GM18526 (cell line): ENCODE data around the gene OR2S2.

Experiments used
- POLR2A ChIP-seq: IDR thresholded peaks from 3 replicates; pipeline ENCODE4 v1.6.1; 2011; ENCODE audit not compliant: insufficient read length; ENCODE audit errors: extremely low read depth

OR2S2 gene, protein sequence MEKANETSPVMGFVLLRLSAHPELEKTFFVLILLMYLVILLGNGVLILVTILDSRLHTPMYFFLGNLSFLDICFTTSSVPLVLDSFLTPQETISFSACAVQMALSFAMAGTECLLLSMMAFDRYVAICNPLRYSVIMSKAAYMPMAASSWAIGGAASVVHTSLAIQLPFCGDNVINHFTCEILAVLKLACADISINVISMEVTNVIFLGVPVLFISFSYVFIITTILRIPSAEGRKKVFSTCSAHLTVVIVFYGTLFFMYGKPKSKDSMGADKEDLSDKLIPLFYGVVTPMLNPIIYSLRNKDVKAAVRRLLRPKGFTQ

DNA sequence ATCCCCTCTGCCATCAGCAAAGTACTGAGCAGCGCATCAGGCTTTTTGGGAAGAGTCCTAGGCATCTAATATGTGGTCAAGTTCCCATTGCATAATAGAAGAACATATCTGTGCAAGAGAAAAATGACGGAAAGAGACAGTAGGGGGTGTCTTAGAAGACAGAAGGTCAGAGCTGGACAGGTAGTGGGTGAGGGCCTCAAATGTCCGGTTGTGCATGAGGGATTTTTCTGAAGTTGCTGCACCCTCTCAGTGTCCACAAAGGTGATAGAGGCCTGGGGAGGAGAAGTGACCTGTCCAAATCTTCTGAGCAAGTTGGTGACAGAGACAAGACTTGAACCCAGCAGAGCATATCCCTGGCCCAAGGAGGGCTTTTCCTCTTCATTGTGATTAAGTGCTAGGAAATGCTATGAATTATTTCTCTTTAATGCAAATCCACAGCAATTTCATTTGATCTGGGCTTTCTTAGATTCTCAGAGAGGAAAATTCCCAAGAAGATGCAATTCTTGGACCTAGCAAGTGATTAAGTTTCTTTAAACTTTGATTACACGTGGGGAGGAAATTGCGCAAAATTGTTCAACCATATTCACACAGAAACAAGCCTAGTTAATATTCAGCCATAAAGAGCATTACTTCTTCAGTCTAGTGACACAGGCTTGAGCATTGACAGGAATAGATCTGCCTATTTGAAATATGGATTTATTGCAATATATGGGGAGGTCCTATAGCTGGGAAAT is at the start of gene OR2S2:
Gene OR2S2 (minus strand): TSS at position 51 of the 734 bp plus-strand sequence. CDS start 56 bp downstream, outside the sequence.
- no peak for TF ChIP-seq POLR2A

DNA sequence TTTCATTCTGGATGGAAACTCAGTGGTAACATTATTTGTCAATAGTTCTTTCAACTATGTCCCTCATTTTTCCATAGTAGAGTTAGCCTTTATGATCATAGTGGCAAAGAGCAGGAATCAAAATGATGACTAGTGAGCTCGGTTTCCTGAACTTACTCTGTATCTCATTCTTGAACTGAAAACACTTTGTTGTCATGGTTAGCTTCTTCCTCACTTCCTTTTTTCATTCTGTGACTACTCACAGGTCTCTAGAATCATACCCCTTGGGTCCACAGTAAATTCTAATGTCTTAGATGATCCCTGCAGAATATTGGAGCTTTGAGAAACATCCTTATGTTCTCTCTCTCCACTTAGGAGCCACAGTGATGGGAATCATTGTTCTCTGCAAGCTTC is 49.4 kb upstream of the OR2S2 start:
- no peak for TF ChIP-seq POLR2A

DNA sequence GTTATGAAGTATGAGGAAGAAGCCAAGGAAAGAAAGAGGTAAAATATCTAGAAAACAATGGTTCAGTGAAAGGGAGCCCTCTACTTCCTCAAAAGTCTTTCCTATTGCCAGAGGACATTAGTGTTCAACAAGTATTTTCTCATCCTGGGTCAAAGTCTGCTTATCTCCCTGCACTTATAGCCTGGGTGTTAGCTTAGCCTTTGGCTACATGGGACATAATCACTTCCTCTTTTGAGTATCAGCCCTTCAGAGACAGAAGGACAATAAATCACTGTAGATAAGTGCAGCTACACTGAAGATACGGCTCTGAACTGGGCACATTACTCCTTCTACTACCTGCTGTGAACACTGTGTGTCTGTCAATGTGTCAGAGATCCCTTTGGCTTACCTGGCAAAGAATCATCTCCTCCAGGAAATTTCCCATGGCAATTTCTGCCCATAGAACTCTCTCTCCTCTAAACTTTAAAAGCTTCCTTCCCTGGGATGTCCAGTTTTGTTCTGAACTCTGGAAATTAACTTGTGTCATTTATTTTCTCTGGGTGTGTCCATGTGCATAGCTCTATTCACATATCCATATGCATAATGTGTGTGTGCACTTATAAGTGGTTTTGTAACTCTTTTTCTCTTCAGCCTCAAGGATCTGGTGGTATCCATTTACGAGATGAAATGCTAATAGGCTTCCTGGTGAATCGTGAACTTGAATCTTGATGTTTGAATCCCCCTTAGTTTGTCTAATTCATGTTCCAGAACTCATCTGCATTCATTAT is 48.8 kb upstream of the OR2S2 start:
- TF ChIP-seq POLR2A = no peak

DNA sequence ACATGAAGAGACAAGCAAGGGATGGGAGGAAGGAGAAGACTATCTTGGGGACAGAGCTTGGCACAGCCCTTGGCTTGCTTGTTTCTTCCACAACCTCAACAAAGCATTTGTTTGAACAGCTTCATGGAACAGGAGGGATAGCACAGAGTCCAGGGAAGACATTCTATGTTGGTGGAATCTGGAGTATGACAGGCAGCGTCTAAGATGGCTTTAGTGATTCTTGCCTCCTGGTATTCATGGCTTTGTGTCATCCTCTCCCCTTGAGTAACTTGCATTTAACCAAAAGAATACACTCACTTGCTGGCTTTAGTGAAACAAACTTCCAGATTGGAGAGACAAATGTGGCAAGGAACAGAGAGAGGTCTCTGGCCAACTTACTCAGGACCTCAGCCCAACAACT is 47.9 kb upstream of the OR2S2 start:
- no peak for TF ChIP-seq POLR2A

DNA sequence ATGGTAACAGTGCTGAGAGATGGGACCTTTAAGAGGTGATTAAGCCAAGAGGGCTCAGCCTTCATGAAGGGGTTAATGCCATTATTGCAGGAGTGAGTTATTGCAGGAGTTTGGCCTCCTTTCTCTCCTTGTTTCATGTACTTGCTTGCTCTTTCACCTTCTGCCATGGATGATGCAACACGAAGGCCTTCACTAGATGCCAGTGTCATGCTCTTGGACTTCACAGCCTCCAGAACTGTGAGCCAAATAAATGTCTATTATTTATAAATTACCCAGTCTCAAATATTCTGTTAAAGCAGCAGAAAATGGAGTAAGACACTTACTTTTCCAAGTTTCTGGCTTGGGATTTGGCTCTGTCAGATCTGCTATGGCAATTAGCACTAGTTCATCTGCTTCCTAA is 40.4 kb upstream of the OR2S2 start:
- TF ChIP-seq POLR2A = no peak

DNA sequence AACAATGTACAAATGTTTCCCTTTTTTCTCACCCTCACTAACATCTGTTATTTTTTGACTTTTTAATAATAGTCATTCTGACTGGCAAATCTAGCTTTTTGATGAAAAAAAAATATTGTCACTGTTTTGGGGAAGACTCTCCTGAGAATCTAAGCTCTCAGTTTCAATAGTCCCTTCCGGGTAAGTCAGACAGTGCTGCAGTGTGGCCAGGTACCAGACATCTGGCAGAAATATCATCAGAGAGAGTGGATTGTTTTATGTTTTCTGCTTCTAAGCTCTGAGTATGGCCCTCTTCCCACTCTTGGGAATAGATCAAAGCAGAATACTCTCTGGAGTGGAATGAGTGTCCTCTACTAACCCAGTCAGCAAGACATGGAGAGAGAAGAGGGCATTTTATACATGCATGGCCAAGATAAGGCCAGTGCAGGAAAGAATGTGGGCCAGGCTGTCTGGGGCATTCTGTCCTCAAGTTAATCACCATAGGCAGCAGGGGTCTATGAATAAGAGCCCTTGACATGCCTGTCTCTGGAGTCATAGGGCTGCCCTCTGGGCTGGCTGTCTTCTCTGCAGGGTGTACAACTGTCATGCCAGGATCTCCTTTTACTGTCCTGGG is 38.5 kb upstream of the OR2S2 start:
- no peak for TF ChIP-seq POLR2A

DNA sequence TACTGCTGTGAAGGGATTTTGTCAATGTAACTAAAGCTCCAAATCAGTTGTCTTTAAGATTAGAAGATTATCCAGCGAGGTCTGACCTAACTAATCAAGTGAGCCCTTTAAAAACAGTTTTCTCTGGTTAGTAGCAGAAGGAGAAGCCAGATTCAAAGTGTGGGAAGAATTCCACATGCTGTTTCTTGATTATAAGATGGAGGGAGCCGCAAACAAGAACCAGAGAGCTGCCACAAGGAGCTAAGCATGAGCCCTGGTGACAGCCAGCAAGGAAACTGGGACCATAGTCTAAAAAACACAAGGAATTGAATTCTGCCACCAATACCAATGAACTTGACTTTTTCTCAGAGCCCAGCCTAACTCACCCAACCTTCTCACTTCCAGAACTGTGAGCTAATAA is 37.0 kb upstream of the OR2S2 start:
- TF ChIP-seq POLR2A = no peak

DNA sequence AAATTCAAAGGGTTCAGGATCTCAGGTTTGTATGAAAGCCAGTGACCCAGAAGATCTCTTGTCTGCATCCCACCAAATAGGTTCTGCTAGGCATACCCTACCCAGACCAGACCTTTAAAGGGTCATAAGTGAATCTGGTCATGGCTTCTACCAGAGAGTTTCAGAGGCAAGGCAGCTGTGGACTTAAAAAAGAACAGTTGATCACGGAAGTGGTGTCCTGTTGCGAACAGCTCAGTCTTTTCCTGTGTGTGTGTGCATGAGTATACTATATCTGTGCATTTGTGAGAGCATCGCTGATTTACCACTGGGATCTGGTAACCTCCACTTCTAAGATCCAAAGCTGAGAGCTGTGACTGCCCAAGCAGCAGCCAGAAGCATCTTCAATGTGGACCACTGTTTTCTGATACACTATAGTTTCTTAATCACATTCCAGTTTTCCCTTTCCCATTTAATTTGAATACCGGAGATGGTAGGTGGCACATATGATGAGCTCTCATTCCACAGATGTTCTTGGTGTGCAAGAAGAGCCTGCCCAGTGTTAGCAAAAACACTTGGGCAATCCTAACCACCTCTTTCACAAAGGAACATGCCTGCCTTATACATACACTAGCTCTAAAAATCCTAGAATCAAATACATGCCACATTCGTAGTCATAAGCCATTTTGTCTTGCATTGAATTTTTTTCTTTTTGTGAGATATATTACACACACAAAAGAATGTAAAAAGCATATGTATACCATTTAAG is 36.2 kb upstream of the OR2S2 start:
- no peak for TF ChIP-seq POLR2A

DNA sequence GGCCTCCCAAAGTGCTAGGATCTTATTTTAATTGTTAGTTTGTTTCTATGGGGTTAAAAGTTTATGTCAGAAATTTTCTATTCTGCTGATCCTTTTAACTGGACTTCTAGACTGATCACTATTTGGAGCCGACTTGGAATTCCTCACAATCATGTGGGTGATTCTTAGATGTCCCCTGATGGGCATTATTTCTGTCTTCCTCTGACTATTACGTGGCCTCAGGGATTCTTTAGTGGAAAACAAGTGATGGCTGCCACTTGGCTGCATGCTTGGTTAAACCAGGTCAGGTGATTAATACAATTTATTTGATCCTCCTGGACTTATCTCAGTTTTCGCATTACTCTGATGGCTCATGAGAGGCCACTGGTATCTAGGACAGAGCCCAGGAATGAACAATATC is 32.2 kb upstream of the OR2S2 start:
- no peak for TF ChIP-seq POLR2A

DNA sequence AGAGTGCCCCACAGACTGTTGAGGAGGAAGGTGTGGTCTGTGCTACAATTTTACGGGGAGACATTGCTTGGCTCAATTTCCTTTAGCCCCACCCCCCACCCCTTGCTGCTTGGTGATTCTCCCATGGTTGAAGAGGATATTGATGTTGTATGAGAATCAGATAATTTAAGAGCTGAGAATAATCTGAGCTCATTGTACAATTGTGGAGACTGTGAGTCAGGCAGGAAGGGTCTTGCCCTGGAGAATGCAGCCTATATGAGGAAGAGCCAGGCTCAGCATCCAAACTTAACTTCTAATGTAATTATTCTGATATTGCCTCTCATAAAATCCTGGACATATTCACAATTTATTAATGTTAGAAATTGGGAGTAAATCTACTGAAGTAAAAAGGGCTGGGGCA is 26.1 kb upstream of the OR2S2 start:
- no peak for TF ChIP-seq POLR2A

DNA sequence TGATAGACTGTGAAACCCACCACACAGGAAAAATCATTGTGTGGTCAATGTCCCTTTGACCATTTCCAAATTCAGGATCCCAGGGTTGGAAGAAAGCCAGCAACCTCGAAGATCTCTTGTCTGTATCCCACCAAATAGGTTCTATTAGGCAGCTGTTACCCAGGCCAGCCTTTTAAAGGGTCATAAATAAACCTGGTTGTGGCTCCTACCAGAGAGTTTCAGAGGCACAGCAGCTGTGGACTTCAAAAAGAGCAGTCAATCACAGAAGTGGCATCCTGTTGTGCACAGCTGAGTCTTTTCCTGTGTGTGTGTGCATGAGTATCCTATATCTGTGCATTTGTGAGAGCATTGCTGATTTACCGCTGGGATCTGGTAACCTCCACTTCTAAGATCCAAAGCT is 23.7 kb upstream of the OR2S2 start:
- no peak for TF ChIP-seq POLR2A

DNA sequence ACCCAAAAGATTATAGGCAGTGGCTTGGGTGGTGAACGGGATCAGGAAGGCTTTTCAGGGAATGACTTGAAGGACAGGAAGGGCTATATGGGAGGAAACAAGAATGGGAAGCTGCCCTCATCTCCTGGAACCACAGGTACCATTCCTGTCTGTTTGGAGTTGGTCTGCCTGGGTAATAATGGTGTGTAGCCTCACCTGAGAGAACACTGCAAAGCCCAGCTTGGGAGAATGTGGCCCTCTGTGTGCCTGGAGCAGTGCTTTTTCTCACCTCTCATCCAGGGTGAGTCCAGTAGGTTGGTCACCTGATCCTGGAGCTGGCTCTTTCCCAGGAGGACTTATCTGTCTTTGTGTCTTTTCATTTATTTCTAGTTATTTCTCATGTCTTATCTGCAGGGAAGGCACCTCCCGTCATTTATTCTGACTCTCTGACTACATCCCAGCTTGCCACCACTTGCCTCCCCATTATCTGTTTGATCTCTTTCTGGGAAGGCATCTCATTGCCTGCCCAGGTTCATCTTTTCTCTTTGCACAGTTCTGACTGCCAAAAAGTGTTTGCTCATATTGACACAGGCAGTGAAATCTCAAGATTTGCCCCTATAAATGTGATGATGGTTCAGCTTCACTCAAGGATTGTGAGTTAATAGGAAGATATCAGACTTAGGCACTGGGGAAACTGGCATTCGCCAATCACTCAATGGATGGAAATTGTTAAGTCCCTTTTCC is 22.5 kb upstream of the OR2S2 start:
- no peak for TF ChIP-seq POLR2A

DNA sequence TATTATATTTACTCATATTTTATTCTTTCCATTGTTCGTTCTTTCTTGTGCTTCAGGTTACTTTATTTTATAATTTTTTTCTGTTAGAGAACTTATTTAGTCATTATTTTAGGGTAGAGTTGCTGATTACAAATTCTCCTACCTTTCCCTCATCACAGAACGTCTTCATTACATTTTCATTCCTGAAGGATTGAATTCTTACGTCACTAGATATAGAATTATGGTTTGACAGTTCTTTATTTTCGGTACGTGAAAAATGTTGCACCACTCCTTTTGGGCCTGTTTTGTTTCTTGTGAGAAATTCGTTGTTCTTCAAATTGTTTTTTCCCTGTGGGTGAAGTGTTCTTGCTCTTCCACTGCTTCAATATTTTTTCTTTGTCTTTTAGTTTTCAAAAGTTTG is 20.8 kb upstream of the OR2S2 start:
- no peak for TF ChIP-seq POLR2A

DNA sequence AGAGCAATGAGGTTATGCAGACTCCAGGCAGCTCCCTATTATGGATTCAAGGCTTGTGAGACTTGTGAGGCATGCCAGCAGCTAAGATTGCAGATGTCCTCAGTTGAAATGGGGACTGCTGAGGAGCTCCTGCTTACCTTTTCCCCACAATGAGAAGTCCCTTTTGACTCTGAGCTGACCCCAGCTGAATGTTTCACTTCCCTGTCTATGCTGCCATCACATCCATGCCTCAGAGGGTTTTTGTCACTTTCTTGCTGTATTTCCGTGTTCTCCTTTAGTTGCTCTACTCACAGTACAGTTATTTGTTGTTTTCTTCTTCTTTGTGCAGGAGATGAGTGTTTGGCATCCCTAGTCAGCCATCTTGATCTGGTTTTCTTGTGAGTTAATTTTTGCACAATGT is 18.8 kb upstream of the OR2S2 start:
- TF ChIP-seq POLR2A = no peak

DNA sequence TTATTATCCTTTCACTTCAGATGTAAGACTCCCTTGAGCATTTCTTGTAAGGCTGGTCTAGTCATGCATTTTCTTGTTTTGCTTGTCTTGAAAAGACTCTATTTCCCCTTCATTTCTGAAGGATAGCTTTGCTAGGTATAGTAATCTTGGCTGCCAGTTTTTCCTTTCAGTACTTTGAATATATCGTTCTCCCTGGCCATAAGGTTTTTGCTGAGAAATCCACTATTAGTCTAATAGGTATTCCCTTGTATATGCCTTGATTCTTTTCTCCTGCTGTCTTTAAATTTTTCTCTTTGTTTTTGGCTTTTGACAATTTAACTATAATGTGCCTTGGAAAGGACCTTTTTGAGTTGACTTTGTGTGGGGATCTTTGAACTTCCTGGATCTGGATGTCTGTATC is 16.8 kb upstream of the OR2S2 start:
- TF ChIP-seq POLR2A = no peak

DNA sequence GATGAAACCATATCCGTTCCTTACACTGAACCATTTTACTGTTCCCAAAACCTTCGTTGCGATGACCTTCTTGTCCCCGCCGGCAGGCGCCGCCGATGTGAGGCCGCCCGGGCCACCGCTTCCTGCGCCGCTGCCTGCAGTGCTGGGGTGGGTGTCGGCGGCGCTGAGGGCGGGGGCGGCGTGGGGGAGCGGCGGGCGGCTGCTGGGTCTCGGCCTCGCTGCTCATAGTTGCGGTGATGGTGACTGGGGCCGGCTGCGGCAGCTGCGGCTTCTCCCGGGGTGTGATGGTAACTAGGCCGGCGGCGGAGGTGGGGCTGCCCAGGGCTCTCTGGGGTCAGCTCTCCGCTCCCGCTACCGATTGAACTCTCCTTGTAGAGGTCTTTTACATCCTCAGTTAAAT is 14.1 kb upstream of the OR2S2 start:
- TF ChIP-seq POLR2A = no peak
